ENCODE measurements around the gene RAB17. TPM values are rescaled to one million over a fixed set of nuclear protein-coding genes. Genes with fewer than 3 reads are reported as not detected.

RAB17 gene
- total and polyA plus RNA-seq, 2 of the 8 experiments (the other 6 are each of a cell fraction or from before 2014, with no cell fraction given), result 42.6 to 83.4 TPM

- TF ChIP-seq GTF2F1 (IDR thresholded peaks at IDR 0.05; ENCODE audit: borderline replicate concordance, low read depth, low read length), result no peak
- TF ChIP-seq RXRA (IDR thresholded peaks at IDR 0.05; ENCODE audit: insufficient read depth, low read depth, low read length), result no peak
- TF ChIP-seq PHF8 (conservative IDR thresholded peaks at IDR 0.05; ENCODE audit: low read depth, low read length), result no peak
- peak; percentile 58 for TF ChIP-seq NANOG (IDR thresholded peaks at IDR 0.05; ENCODE audit: insufficient read depth, low read depth, low read length, poor library complexity, severe bottlenecking)
- peak; percentile 27; the same call in 1 of the 2 replicates for TF ChIP-seq TBP (IDR thresholded peaks at IDR 0.05; ENCODE audit: low read depth, low read length)
- TF ChIP-seq RFX5 (IDR thresholded peaks at IDR 0.05; ENCODE audit: borderline replicate concordance, low read depth, low read length), result no peak
- TF ChIP-seq TEAD4 (IDR thresholded peaks at IDR 0.05; ENCODE audit: low read depth, low read length), result peak; percentile 51; the same call in 1 of the 2 replicates
- no peak for TF ChIP-seq SIX5 (IDR thresholded peaks at IDR 0.05; ENCODE audit: low read depth, low read length)
- no peak for TF ChIP-seq CBX8 (IDR thresholded peaks at IDR 0.05; ENCODE audit: borderline replicate concordance, low read depth, low read length)
- no peak for TF ChIP-seq SIRT6 (IDR thresholded peaks at IDR 0.05; ENCODE audit: low read length)
Measured at GRCh38 chr2:237601453-237602116, 11.1 kb upstream of the RAB17 start (continued).

All from H1 (cell line).